NB4 (cell line): Measurements from ENCODE around the gene TM4SF4.

Experiments used
- DNase-seq: peaks from one replicate; pipeline ENCODE4 v3.0.0; 2010; ENCODE audit warnings: low read depth
- H3K4me3 ChIP-seq: one replicate; pipeline ENCODE4 v1.5.1; 2011; ENCODE audit warnings: mild to moderate bottlenecking, low read depth, low read length, moderate library complexity
- CTCF ChIP-seq: IDR thresholded peaks from one replicate; pipeline ENCODE4 v1.5.1; 2012; ENCODE audit warnings: low read depth, low read length
- MYC ChIP-seq: IDR thresholded peaks from 2 replicates; pipeline ENCODE4 v1.6.1; 2011; ENCODE audit warnings: low read depth, low read length
- POLR2A ChIP-seq: IDR thresholded peaks from 2 replicates; pipeline ENCODE4 v1.6.1; 2011; ENCODE audit warnings: mild to moderate bottlenecking; ENCODE audit not compliant: insufficient read length; ENCODE audit errors: extremely low read depth
- TF ChIP-seq, protein P1 (sequence below): IDR thresholded peaks from 2 replicates; pipeline ENCODE4 v1.6.1; 2011; ENCODE audit warnings: low read depth, low read length

The TM4SF4 gene, protein sequence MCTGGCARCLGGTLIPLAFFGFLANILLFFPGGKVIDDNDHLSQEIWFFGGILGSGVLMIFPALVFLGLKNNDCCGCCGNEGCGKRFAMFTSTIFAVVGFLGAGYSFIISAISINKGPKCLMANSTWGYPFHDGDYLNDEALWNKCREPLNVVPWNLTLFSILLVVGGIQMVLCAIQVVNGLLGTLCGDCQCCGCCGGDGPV

GRCh38 chr3:149474250-149474817 lies at the start of gene TM4SF4:
TM4SF4 (plus strand) TSS chr3:149474697; CDS start chr3:149474878, 181 bp downstream.
- TF ChIP-seq MYC (no peak), CTCF (no peak), POLR2A (no peak)
- TF ChIP-seq, protein P1, sequence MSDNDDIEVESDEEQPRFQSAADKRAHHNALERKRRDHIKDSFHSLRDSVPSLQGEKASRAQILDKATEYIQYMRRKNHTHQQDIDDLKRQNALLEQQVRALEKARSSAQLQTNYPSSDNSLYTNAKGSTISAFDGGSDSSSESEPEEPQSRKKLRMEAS: no peak
- no peak for DNase-seq
- H3K4me3 ChIP-seq: no peak within 1 kb of the TSS

GRCh38 chr3:149424918-149425317 lies 49.6 kb upstream of the TM4SF4 start:
- no peak for TF ChIP-seq CTCF
- TF ChIP-seq, protein P1: no peak
- no peak for TF ChIP-seq MYC
- no peak for TF ChIP-seq POLR2A
- H3K4me3 ChIP-seq: no peak overlapping the region
- DNase-seq: no peak

- no peak for DNase-seq
- no peak for TF ChIP-seq MYC
- no peak for TF ChIP-seq POLR2A
- TF ChIP-seq CTCF: no peak
- TF ChIP-seq, protein P1: no peak
These were observed 48.2 kb upstream of the TM4SF4 start for GRCh38 chr3:149426325-149426724.

GRCh38 chr3:149428087-149428486 lies 46.4 kb upstream of the TM4SF4 start:
- TF ChIP-seq MYC (no peak), POLR2A (no peak), CTCF (no peak)
- TF ChIP-seq, protein P1: no peak
- no peak overlapping the region for H3K4me3 ChIP-seq
- no peak for DNase-seq

More at GRCh38 chr3:149426325-149426724, 48.2 kb upstream of the TM4SF4 start:
- H3K4me3 ChIP-seq: no peak overlapping the region

GRCh38 chr3:149430216-149430615 lies 44.3 kb upstream of the TM4SF4 start:
- TF ChIP-seq CTCF (no peak), POLR2A (no peak), MYC (no peak)
- TF ChIP-seq, protein P1: no peak
- no peak overlapping the region for H3K4me3 ChIP-seq
- no peak for DNase-seq

DNA sequence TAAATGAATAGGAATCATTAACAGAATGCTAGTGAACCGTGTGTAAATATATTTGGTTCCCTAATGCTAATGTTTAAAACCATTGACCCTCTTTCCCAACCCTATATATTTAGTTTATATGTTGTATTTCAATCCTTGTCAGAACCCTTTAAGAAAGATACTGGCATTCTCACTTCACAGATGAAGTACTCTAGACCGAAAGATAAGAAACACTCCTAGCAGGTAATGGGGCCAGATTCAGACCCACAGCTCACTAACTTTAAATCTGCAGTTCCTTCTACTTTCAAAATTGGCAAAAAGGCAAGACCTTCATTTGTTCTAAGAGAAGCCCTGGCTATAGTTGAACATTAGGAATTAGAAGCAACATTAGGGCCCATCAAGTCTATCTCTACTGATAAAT lies 42.3 kb upstream of the TM4SF4 start:
- DNase-seq: no peak
- TF ChIP-seq CTCF: no peak
- TF ChIP-seq MYC: no peak
- TF ChIP-seq, protein P1: no peak
- TF ChIP-seq POLR2A: no peak
- no peak overlapping the region for H3K4me3 ChIP-seq
